Jurkat, Clone E6-1 (cell line): ENCODE results near the gene WDR27.

ENCODE experiments used
- DNase-seq: peaks from one replicate; pipeline ENCODE4 v3.0.0-alpha.2; 2011; ENCODE audit warnings: low read depth, low spot score
- H3K4me3 ChIP-seq: 2 replicates; pipeline ENCODE4 v1.5.1; 2011; ENCODE audit warnings: mild to moderate bottlenecking, low read length, control low read depth, moderate library complexity

WDR27 gene

GRCh38 chr6:169668203-169668847 is 33.5 kb downstream of the WDR27 start:
- H3K4me3 ChIP-seq = no peak overlapping the region
- no peak for DNase-seq

- DNase-seq = no peak
- no peak overlapping the region for H3K4me3 ChIP-seq
These were observed 34.1 kb downstream of the WDR27 start for GRCh38 chr6:169667716-169668115.

- DNase-seq = no peak
- no peak overlapping the region for H3K4me3 ChIP-seq
These were observed 35.4 kb downstream of the WDR27 start for GRCh38 chr6:169666441-169666840.

- H3K4me3 ChIP-seq = no peak overlapping the region
- DNase-seq = no peak
These were observed 36.5 kb downstream of the WDR27 start for GRCh38 chr6:169665289-169665688.

GRCh38 chr6:169664227-169664626 is 37.6 kb downstream of the WDR27 start:
- DNase-seq = no peak
- no peak overlapping the region for H3K4me3 ChIP-seq

- H3K4me3 ChIP-seq = no peak overlapping the region
- DNase-seq = no peak
These were observed 38.4 kb downstream of the WDR27 start for GRCh38 chr6:169663468-169663867.

- no peak for DNase-seq
- no peak overlapping the region for H3K4me3 ChIP-seq
These were observed 40.5 kb downstream of the WDR27 start for GRCh38 chr6:169661391-169661756.

- no peak overlapping the region for H3K4me3 ChIP-seq
- DNase-seq = no peak
These were observed 41.0 kb downstream of the WDR27 start for GRCh38 chr6:169660751-169661390.

- no peak for DNase-seq
- H3K4me3 ChIP-seq = no peak overlapping the region
These were observed 41.8 kb downstream of the WDR27 start for GRCh38 chr6:169659820-169660610.

GRCh38 chr6:169657284-169657610 is 44.6 kb downstream of the WDR27 start:
- H3K4me3 ChIP-seq = no peak overlapping the region
- DNase-seq = no peak

GRCh38 chr6:169656546-169657283 is 45.1 kb downstream of the WDR27 start:
- H3K4me3 ChIP-seq = no peak overlapping the region
- no peak for DNase-seq

- DNase-seq = no peak
- no peak overlapping the region for H3K4me3 ChIP-seq
These were observed 47.0 kb downstream of the WDR27 start for GRCh38 chr6:169654598-169655391.

- no peak for DNase-seq
- H3K4me3 ChIP-seq = no peak overlapping the region
These were observed 48.1 kb downstream of the WDR27 start for GRCh38 chr6:169653691-169654090.

- DNase-seq = no peak
- H3K4me3 ChIP-seq = no peak overlapping the region
These were observed 48.9 kb downstream of the WDR27 start for GRCh38 chr6:169652896-169653295.

GRCh38 chr6:169651498-169651897 is 50.3 kb downstream of the WDR27 start:
- no peak overlapping the region for H3K4me3 ChIP-seq
- no peak for DNase-seq

- H3K4me3 ChIP-seq = no peak overlapping the region
- DNase-seq = no peak
These were observed 50.9 kb downstream of the WDR27 start for GRCh38 chr6:169650959-169651292.

- H3K4me3 ChIP-seq = no peak overlapping the region
- DNase-seq = no peak
These were observed 51.4 kb downstream of the WDR27 start for GRCh38 chr6:169650241-169650958.

- no peak for DNase-seq
- H3K4me3 ChIP-seq = no peak overlapping the region
These were observed 53.2 kb downstream of the WDR27 start for GRCh38 chr6:169648617-169649016.

GRCh38 chr6:169648092-169648491 is 53.7 kb downstream of the WDR27 start:
- no peak overlapping the region for H3K4me3 ChIP-seq
- DNase-seq = no peak
